Endothelial cell of umbilical vein (primary cell): ENCODE results near the gene MYPN. TPM values are rescaled to one million over a fixed set of nuclear protein-coding genes. Genes with fewer than 3 reads are reported as not detected.

Experiments used
- BruUV-seq: library from RNA; stranded (reverse); fragments of 400-500 nt; replicated peaks from 2 replicates; lab custom pipeline; 2021; lab: Mats Ljungman, UMichigan
- CTCF ChIA-PET: fragments of 300-600, 350-600 bp; sonication (Branson Sonifier 250); formaldehyde crosslinking; loops from one replicate; lab custom pipeline; 2021; ENCODE audit warnings: antibody characterized with exemption, inconsistent platforms; lab: Charles Lee
- POLR2A ChIA-PET: fragments of 300-600, 350-600 bp; sonication (Branson Sonifier 250); formaldehyde crosslinking; loops from one replicate; lab custom pipeline; 2021; ENCODE audit warnings: antibody characterized with exemption, inconsistent platforms; lab: Charles Lee
- DNase-seq: peaks from one replicate; pipeline ENCODE4 v3.0.0-alpha.2; 2011; ENCODE audit warnings: low read depth, low spot score
- FAIRE-seq: peaks from 2 replicates; lab custom pipeline; 2011; peaks lifted over from hg19 to GRCh38; lab: Jason Lieb, UNC
- H2AFZ ChIP-seq: 2 replicates; pipeline ENCODE4 v1.6.0; 2012; ENCODE audit warnings: low read depth, low read length, control low read depth, inconsistent platforms
- H3K27ac ChIP-seq: 2 replicates; pipeline ENCODE4 v1.5.1; 2011; ENCODE audit warnings: low read depth, mild to moderate bottlenecking, control low read depth, low read length, moderate library complexity; ENCODE audit not compliant: insufficient read depth
- H3K27me3 ChIP-seq, 2 experiments: 2 replicates each; pipeline versions ENCODE4 v1.6.0 to v1.6.1; 2011; ENCODE audit warnings: low read length in 2 of 2, mixed read lengths in 1 of 2; ENCODE audit not compliant: control insufficient read depth in 2 of 2, insufficient read depth in 2 of 2
- H3K36me3 ChIP-seq, 2 experiments: 2 replicates in 1 of 2; 3 replicates in 1 of 2; pipeline ENCODE4 v1.5.1; 2011; ENCODE audit warnings: low read length in 2 of 2, mild to moderate bottlenecking in 1 of 2, moderate library complexity in 1 of 2; ENCODE audit not compliant: control insufficient read depth in 2 of 2, insufficient read depth in 2 of 2; ENCODE audit errors: extremely low read depth in 1 of 2
- H3K4me1 ChIP-seq: 3 replicates; pipeline ENCODE4 v1.5.1; 2011; ENCODE audit warnings: mild to moderate bottlenecking, low read length; ENCODE audit not compliant: control insufficient read depth, insufficient read depth; ENCODE audit errors: extremely low read depth
- H3K4me2 ChIP-seq: 2 replicates; pipeline ENCODE4 v1.6.1; 2011; ENCODE audit warnings: low read length, control low read depth, mixed read lengths; ENCODE audit not compliant: insufficient read depth
- H3K4me3 ChIP-seq, 3 experiments: fragments of 200-600 bp in 1 of 3; sonication (generic), shearing (Covaris generic) in 1 of 3; replicated peaks in 1 of 3; 2 replicates each; pipeline ENCODE4 v1.5.1; 2011 to 2016; ENCODE audit warnings: control low read depth in 3 of 3, low read length in 3 of 3, mild to moderate bottlenecking in 2 of 3, inconsistent platforms in 1 of 3, low read depth in 1 of 3, moderate library complexity in 1 of 3; ENCODE audit not compliant: insufficient read depth in 1 of 3
- H3K79me2 ChIP-seq: 2 replicates; pipeline ENCODE4 v1.6.0; 2012; ENCODE audit warnings: low read length, inconsistent platforms; ENCODE audit not compliant: control insufficient read depth, insufficient read depth
- H3K9ac ChIP-seq: replicated peaks from 2 replicates; pipeline ENCODE3; 2011; ENCODE audit warnings: low read length, control low read depth; ENCODE audit not compliant: insufficient read depth; ENCODE audit errors: extremely low read depth
- H3K9me1 ChIP-seq: replicated peaks from 3 replicates; pipeline ENCODE4 v1.6.0; 2011; ENCODE audit warnings: mild to moderate bottlenecking, low read length; ENCODE audit not compliant: control insufficient read depth, insufficient read depth; ENCODE audit errors: extremely low read depth
- H3K9me3 ChIP-seq: replicated peaks from 2 replicates; pipeline ENCODE4 v1.5.1; 2012; ENCODE audit warnings: low read length, inconsistent platforms; ENCODE audit not compliant: control insufficient read depth, insufficient read depth
- H4K20me1 ChIP-seq: replicated peaks from 2 replicates; pipeline ENCODE3; 2011; ENCODE audit warnings: mild to moderate bottlenecking, low read length; ENCODE audit not compliant: control insufficient read depth, insufficient read depth; ENCODE audit errors: extremely low read depth
- CTCF ChIP-seq, 2 donors: IDR thresholded peaks; 1 replicate in 1 of 2; 2 replicates in 1 of 2; pipeline ENCODE4 v1.5.1; 2011; ENCODE audit warnings: low read length in 2 of 2, mild to moderate bottlenecking in 2 of 2, moderate library complexity in 2 of 2, control low read depth in 1 of 2, inconsistent platforms in 1 of 2, low read depth in 1 of 2; ENCODE audit not compliant: insufficient read depth in 1 of 2; ENCODE audit errors: extremely low read depth in 1 of 2
- EZH2 ChIP-seq: IDR thresholded peaks from 2 replicates; pipeline ENCODE4 v1.6.1; 2012; ENCODE audit warnings: borderline replicate concordance, low read depth, mild to moderate bottlenecking, moderate library complexity, low read length, inconsistent platforms; ENCODE audit not compliant: severe bottlenecking
- FOS ChIP-seq: IDR thresholded peaks from 2 replicates; pipeline ENCODE4 v1.6.1; 2011; ENCODE audit warnings: mild to moderate bottlenecking, low read length, moderate library complexity, borderline replicate concordance; ENCODE audit not compliant: insufficient read depth
- GATA2 ChIP-seq: IDR thresholded peaks from 2 replicates; pipeline ENCODE4 v1.7.0; 2011; ENCODE audit warnings: low read depth, mild to moderate bottlenecking, moderate library complexity, mixed read lengths, low read length; ENCODE audit not compliant: insufficient read length, insufficient read depth
- JUN ChIP-seq: IDR thresholded peaks from 2 replicates; pipeline ENCODE4 v1.6.1; 2011; ENCODE audit warnings: borderline replicate concordance, low read depth; ENCODE audit not compliant: insufficient read length, insufficient read depth
- MAX ChIP-seq: IDR thresholded peaks from 2 replicates; pipeline ENCODE4 v1.6.1; 2011; ENCODE audit not compliant: insufficient read depth, insufficient read length
- MYC ChIP-seq: IDR thresholded peaks from one replicate; pipeline ENCODE4 v1.6.1; 2011; ENCODE audit warnings: mild to moderate bottlenecking, low read depth, low read length
- POLR2A ChIP-seq: IDR thresholded peaks from 2 replicates; pipeline ENCODE4 v1.6.1; 2012; ENCODE audit warnings: low read depth, mild to moderate bottlenecking, control low read depth, low read length
- POLR2AphosphoS5 ChIP-seq: IDR thresholded peaks from 2 replicates; pipeline ENCODE4 v1.6.1; 2012; ENCODE audit warnings: low read depth, mild to moderate bottlenecking, control low read depth, low read length, moderate library complexity; ENCODE audit not compliant: insufficient read depth
- dilution Hi-C: fragments of 300-500 bp; cut with MboI; formaldehyde crosslinking; loops from one replicate; pipeline ENCODE4 v1.15.0; 2019; ENCODE audit warnings: low sequenced_read_pairs; ENCODE audit not compliant: extremely low pct_ligation_motif_present
- intact Hi-C: fragments of 100-400 bp; cut with micrococcal nuclease; formaldehyde crosslinking; loops from one replicate; pipeline ENCODE4 v1.10.0; 2022
- polyA plus RNA-seq, 4 experiments: library from polyadenylated mRNA; depleted of rRNA in 3 of 4; stranded (reverse) in 3 of 4; unstranded in 1 of 4; fragments of >200 nt; gene quantifications; 2 replicates each; pipeline versions ENCODE4 v1.2.1 to v1.2.3, GENCODE V29; 2011 to 2012; ENCODE audit warnings: missing spikeins in 1 of 4
- total RNA-seq: library from RNA; stranded (reverse); gene quantifications from 2 replicates; pipeline ENCODE4 v1.2.3, GENCODE V29; 2021

MYPN gene
- total and polyA plus RNA-seq, 2 donors (not counting 3 experiments of a cell fraction or from before 2014, with no cell fraction given): 0.01 TPM; not detected in 1

- Histone ChIP-seq H3K27me3 (no peaks in the 10 kb centered on the region), H3K79me2 (no peaks in the 10 kb centered on the region), H3K36me3 (no peaks in the 10 kb centered on the region), H3K27ac (no peak overlapping the region), H3K4me3 (no peak overlapping the region), H3K4me1 (peaks cover 31% of the 10 kb centered on the region), H3K9me1 (no peaks in the 10 kb centered on the region), H3K9ac (no peak overlapping the region), H3K9me3 (no peaks in the 10 kb centered on the region), H2AFZ (no peak overlapping the region), H3K4me2 (no peak overlapping the region), H4K20me1 (no peaks in the 10 kb centered on the region)
- FAIRE-seq (no peak), DNase-seq (no peak)
- ChIA-PET POLR2A (no interaction called here), CTCF (interaction anchor here (1.1 to 1.9 kb wide), 2 partner anchors 11 to 14 kb away, joined by 3 to 4 read pairs; no protein-coding TSS in a partner anchor)
- BruUV-seq: no TSS peak
- dilution Hi-C loops (no loop called here), intact Hi-C loops (no loop called here)
- no peak for TF ChIP-seq POLR2A
- TF ChIP-seq MAX: no peak
- TF ChIP-seq GATA2: no peak
- no peak for TF ChIP-seq MYC
- TF ChIP-seq POLR2AphosphoS5: no peak
- TF ChIP-seq FOS: no peak
- no peak for TF ChIP-seq JUN
- TF ChIP-seq EZH2: no peak
- TF ChIP-seq CTCF (IDR thresholded peaks at IDR 0.05; ENCODE audit: extremely low read depth in 1 of 2, insufficient read depth in 1 of 2, low read depth in 1 of 2, low read length in 2 of 2): no peak
These were observed 30.4 kb downstream of the MYPN start for GRCh38 chr10:68139448-68140272.
